K562 (cell line): ENCODE measurements around the gene MALAT1. TPM values are rescaled to one million over a fixed set of nuclear protein-coding genes. Genes with fewer than 3 reads are reported as not detected.

ENCODE experiments used
- AFF1 ChIP-seq, 2 experiments: fragments of 450-650 bp; IDR thresholded peaks; 2 replicates each; pipeline ENCODE4 v1.6.1; 2018; ENCODE audit warnings: mild to moderate bottlenecking in 2 of 2, low read depth in 1 of 2; ENCODE audit not compliant: partially characterized antibody in 2 of 2
- BRD9 ChIP-seq: fragments of 450-650 bp; IDR thresholded peaks from 2 replicates; pipeline ENCODE4 v1.6.1; 2018; ENCODE audit warnings: low read depth; ENCODE audit not compliant: partially characterized antibody
- CBX5 ChIP-seq: IDR thresholded peaks from 2 replicates; pipeline ENCODE4 v1.6.1; 2014; ENCODE audit warnings: low read depth, borderline replicate concordance
- ELF4 ChIP-seq: fragments of 450-650 bp; formaldehyde crosslinking; IDR thresholded peaks from 2 replicates; pipeline ENCODE4 v1.4.0; 2022; ENCODE audit warnings: missing genetic modification characterization
- ILF3 ChIP-seq: fragments of 450-650 bp; IDR thresholded peaks from 2 replicates; pipeline ENCODE4 v1.6.1; 2018; ENCODE audit warnings: antibody characterized with exemption, mild to moderate bottlenecking, moderate library complexity, borderline replicate concordance
- MEF2D ChIP-seq: conservative IDR thresholded peaks from 2 replicates; pipeline ENCODE4 v1.6.1; 2016; ENCODE audit warnings: low read depth, missing genetic modification characterization, missing compliant biosample characterization
- MGA ChIP-seq: fragments of 450-650 bp; IDR thresholded peaks from 2 replicates; pipeline ENCODE4 v1.6.1; 2016; ENCODE audit warnings: mild to moderate bottlenecking, moderate library complexity
- POLR2A ChIP-seq: fragments of 450-650 bp; conservative IDR thresholded peaks from 2 replicates; pipeline ENCODE4 v1.6.1; 2016
- TAF9B ChIP-seq: fragments of 450-650 bp; IDR thresholded peaks from 2 replicates; pipeline ENCODE4 v1.6.1; 2018; ENCODE audit warnings: mild to moderate bottlenecking; ENCODE audit not compliant: partially characterized antibody
- TARDBP ChIP-seq: fragments of 450-650 bp; IDR thresholded peaks from 2 replicates; pipeline ENCODE4 v1.6.1; 2016
- ZNF639 ChIP-seq, 2 experiments: fragments of 200-800 bp in 1 of 2; sonication (Bioruptor generic) in 1 of 2; sonication (generic) in 1 of 2; formaldehyde crosslinking in 1 of 2; IDR thresholded peaks in 1 of 2; conservative IDR thresholded peaks in 1 of 2; 2 replicates each; pipeline versions ENCODE4 v1.5.0 to v1.6.1; 2016 to 2020; ENCODE audit warnings: missing compliant biosample characterization in 1 of 2, missing genetic modification characterization in 1 of 2, missing genetic modification reagents in 1 of 2
- polyA plus RNA-seq, 8 experiments: library from polyadenylated mRNA; depleted of rRNA in 4 of 8; stranded (reverse) in 5 of 8; unstranded in 3 of 8; fragments of >200 nt; fragmentation: Nextera tagmentation in 2 of 8; fragmentation: Illumina TruSeq in 1 of 8; extraction: Ambion mirVana in 2 of 8; extraction: Trizol in 1 of 8; gene quantifications; 2 replicates each; pipeline versions ENCODE4 v1.2.1 to v1.2.3, GENCODE V29; 2011 to 2014; ENCODE audit warnings: inconsistent platforms in 1 of 8, missing spikeins in 1 of 8
- total RNA-seq, 7 experiments: library from RNA; depleted of rRNA in 6 of 7; stranded (reverse); fragments of >200 nt in 6 of 7; fragmentation: Illumina TruSeq in 2 of 7; extraction: Trizol in 2 of 7; gene quantifications; 2 replicates each; pipeline versions ENCODE4 v1.2.1 to v1.2.3, GENCODE V29; 2011 to 2021; ENCODE audit warnings: low replicate concordance in 1 of 7

Gene MALAT1
- total and polyA plus RNA-seq, 9 of the 15 experiments (the other 6 are each of a cell fraction or from before 2014, with no cell fraction given), result 363 to 8,715 (median 2,351) TPM

GRCh38 chr11:65476632-65477148 is 22.2 kb upstream of the MALAT1 start (continued):
- TF ChIP-seq AFF1 (IDR thresholded peaks at IDR 0.05; ENCODE audit: low read depth in 1 of 2, partially characterized antibody in 2 of 2) (no peak), CBX5 (no peak), POLR2A (peak; percentile 1; the same call in 1 of the 2 replicates), MGA (peak; percentile 48; the same call in 1 of the 2 replicates), BRD9 (peak; percentile 42), ZNF639 (CRISPR knock-in tag; conservative IDR thresholded peaks at IDR 0.05 in 1 of 2, IDR thresholded peaks at IDR 0.05 in 1 of 2) (no peak), ILF3 (0 out of 2 replicates have a peak, but pooled peaks have one; percentile 37), TARDBP (no peak), TAF9B (no peak), ELF4 (0 out of 2 replicates have a peak, but pooled peaks have one; percentile 19), MEF2D (tag) (no peak; the same call in 1 of the 2 replicates)
